Left colon (tissue), 2 donors: ENCODE data around the gene KRTAP20-4. TPM values are rescaled to one million over a fixed set of nuclear protein-coding genes. Genes with fewer than 3 reads are reported as not detected.

ENCODE experiments used
- ATAC-seq: fragments of 200-7000 bp; cut with Tn5 transposase; one replicate; pipeline ENCODE4 v1.9.1; 2020; ENCODE audit warnings: mild to moderate bottlenecking, moderate library complexity
- DNase-seq, 2 donors: peaks; one replicate each; pipeline ENCODE4 v3.0.0-alpha.2; 2020
- intact Hi-C, 2 donors: fragments of 100-400 bp; cut with DNase I in 1 of 2; cut with micrococcal nuclease in 1 of 2; formaldehyde crosslinking; loops; one replicate each; pipeline versions ENCODE4 v1.11.2 to v1.14.0; 2022; cut with DNase I, micrococcal nuclease
- long read RNA-seq: library from polyadenylated mRNA; unstranded; transcript quantifications from one replicate; pipeline ENCODE4 v2.0.0, GENCODE V29; 2021
- total RNA-seq, 2 donors: library from RNA; stranded (reverse); fragmentation: NEBNext Ultra II Directional; extraction: Animal tissue kit (Norgen Biotek cat#: 25700); gene quantifications; one replicate each; pipeline ENCODE4 v1.2.1, GENCODE V29; 2021
- donor health status: DM: no; HTN: no; CAD: no.
- donor health status: DM: yes; HTN: yes; CAD: no.

Gene KRTAP20-4
- total RNA-seq: not detected
- long read RNA-seq: 0 reads

DNA sequence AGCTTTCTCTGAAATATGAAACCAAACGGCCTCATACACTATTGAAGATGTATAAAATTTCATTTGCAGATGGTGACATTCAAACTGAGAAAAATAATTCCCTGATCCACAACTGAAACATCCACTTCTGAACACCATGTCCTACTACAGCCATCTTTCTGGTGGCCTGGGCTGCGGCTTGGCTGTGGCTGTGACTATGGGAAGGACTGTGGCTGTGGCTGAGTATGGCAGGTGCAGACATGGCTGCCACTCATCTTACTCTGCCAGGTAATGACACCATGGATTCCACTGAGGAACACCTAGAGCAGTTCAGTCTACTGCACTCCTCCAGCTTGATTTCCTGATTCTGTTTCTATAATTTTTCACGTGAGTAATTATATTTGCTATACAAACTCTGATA, at the start of gene KRTAP20-4:
Gene KRTAP20-4 (plus strand): TSS at position 106 of the 400 bp plus-strand sequence.
- DNase-seq: no peak
- intact Hi-C loops: no loop called here
- ATAC-seq: no peak

- intact Hi-C loops: no loop called here
- ATAC-seq: no peak
- DNase-seq: no peak
These were observed 42.7 kb upstream of the KRTAP20-4 start for GRCh38 chr21:30577766-30578165.

DNA sequence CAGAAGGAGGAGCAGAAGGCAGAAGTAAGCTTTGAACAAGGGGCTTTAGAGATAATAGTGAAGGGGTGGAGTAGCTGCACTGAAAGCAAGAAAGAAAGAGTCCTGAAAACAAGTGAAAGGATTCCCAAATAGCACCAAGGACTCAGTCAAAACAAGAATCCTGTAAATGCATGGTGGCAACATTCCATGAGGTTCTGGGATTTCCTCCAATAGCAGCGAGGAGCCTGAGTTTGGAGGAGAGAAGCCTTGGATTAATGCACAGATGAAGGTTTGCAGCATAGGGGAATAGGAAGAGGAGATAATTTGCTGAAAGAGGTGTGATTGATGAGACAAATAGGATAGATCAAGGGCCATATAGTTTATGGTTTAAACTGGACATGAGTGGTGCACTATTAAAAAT, 41.1 kb upstream of the KRTAP20-4 start:
- intact Hi-C loops: no loop called here
- ATAC-seq (no peak), DNase-seq (no peak)

DNA sequence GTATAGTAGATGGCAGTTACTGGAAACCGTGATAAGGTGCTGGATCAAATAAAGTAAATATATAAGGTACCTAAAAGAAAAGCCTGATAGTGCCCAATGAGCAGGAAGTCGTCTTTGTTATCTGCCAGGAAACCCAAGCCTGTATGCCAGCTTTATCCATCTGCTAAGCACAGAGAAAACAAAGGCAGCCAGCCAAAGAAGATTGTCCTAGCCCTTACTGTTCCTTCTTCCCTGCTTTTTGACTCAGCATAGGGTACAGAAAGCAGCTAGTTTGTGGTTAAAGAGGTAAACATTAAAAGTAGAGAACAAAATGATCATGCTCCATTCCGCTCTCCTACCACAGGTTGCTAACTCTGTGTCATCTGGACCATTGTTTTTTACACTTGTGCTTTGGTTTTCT, 40.3 kb upstream of the KRTAP20-4 start:
- no peak for ATAC-seq
- DNase-seq: no peak
- intact Hi-C loops: no loop called here

DNA sequence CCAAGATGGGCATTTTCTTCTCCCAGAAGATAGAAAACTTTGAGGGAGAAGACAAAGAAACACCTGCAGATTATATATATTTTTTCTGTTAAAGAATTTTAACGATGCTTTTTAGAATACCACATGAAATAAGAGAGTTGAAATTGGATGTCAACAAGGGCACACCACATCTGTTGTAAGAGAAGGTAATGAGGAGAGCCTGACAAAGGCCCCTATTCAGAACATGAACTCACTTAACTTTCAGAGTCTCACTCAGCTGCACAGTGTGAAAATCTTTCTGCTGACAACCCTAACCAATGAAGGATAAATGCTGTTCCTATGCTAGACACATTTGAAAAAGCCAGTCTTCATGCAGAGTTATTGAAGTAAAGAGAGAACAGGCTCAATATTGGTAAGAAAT, 37.6 kb upstream of the KRTAP20-4 start:
- intact Hi-C loops: no loop called here
- ATAC-seq (no peak), DNase-seq (no peak)

DNA sequence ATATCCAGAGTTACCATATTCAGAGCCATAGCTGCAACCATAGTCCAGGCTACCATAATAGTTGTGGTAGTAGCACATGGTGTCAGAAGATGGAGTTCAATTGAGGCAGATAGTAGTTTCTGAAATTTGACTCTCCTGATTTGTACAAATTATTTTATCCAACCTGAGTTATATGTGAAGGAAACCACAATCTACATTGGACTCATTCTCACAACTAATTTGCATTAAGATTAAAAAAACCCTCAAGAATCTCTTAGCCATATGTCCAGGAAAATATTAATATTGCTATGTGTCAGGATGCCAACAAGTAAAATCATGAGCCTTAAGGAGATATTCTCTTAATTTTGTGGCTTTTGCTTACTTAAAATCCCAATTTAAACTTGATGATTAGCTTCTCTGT, 30.1 kb upstream of the KRTAP20-4 start, which contains the start of gene KRTAP22-2:
Gene KRTAP22-2 (minus strand): TSS at position 101 of the 400 bp plus-strand sequence.
- ATAC-seq (no peak), DNase-seq (no peak)
- intact Hi-C loops: no loop called here

- intact Hi-C loops: no loop called here
- DNase-seq: no peak
- no peak for ATAC-seq
These were observed 28.3 kb upstream of the KRTAP20-4 start, which contains the start of gene KRTAP6-3 for GRCh38 chr21:30592140-30592539. KRTAP6-3 (plus strand) TSS chr21:30592440; CDS start chr21:30592446, 6 bp downstream.

DNA sequence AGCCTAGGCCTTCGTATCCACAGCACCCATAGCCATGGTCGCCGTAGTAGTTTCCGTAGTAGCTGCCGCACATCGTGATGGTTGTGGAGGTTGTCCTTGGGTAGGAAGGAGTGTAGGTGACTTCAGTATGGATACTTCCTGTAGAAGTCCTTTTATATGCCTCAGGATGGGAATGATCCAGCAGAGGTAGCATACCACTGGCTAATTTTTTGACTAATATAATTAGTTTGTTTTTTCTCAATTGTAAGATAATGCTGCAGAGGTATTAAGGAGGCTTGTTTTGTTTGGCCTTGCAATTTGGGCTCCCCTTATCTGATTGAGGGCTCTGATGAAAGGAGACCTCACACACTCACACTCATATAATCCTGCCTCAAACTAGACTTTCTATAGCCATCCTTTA, 21.6 kb upstream of the KRTAP20-4 start, which contains the start of gene KRTAP6-2:
Gene KRTAP6-2 (minus strand): TSS at position 101 of the 400 bp plus-strand sequence. CDS start 28 bp downstream, at position 73.
- no peak for DNase-seq
- no peak for ATAC-seq
- intact Hi-C loops: no loop called here

- DNase-seq (no peak), ATAC-seq (no peak)
- intact Hi-C loops: no loop called here
These were observed 19.6 kb upstream of the KRTAP20-4 start, which contains the start of gene KRTAP22-1 for GRCh38 chr21:30600787-30601186. KRTAP22-1 (plus strand) TSS chr21:30601087.

DNA sequence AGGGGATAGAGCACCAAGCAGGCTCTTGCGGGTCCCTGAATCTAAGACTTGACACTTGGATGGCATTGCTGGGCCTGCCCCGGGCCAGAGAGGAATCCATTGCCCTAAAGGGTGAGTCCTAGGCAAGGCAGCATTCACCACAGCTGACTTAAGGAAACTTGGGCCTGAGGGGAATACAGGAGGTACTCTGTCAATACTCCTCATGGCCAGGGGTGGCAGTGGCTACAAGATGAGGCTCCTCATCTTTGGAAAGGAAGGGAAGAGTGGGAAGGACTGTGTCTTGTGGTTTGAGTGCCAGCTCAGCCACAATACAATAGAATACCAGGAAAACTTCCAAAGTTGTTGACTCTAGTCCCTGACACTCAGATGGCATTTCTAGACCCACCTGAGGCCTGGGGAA, 14.5 kb upstream of the KRTAP20-4 start:
- ATAC-seq (no peak), DNase-seq (no peak)
- intact Hi-C loops: no loop called here

- ATAC-seq: no peak
- DNase-seq: no peak
- intact Hi-C loops: no loop called here
These were observed 8.3 kb upstream of the KRTAP20-4 start for GRCh38 chr21:30612132-30612531.

DNA sequence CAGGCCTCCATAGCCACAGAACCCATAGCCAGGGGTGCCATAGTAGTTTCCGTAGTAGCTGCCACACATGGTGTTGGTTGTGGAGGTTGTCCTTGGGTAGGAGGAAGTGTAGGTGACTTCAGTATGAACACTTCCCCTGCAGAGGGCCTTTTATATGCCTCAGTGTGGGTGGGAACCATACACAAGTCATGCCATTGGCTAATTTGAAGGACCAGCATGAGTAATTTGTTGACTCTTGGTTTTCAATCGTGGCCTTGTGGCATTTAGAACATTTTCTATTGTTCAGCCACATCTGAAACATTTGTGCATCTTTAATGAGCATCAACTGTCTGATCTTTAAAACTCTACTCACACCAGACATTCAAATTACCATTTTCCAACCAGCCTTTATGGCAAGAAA, 6.6 kb upstream of the KRTAP20-4 start, which contains the start of gene KRTAP6-1:
Gene KRTAP6-1 (minus strand): TSS at position 95 of the 400 bp plus-strand sequence. CDS start 26 bp downstream, at position 69.
- intact Hi-C loops: no loop called here
- ATAC-seq (no peak), DNase-seq (no peak)

DNA sequence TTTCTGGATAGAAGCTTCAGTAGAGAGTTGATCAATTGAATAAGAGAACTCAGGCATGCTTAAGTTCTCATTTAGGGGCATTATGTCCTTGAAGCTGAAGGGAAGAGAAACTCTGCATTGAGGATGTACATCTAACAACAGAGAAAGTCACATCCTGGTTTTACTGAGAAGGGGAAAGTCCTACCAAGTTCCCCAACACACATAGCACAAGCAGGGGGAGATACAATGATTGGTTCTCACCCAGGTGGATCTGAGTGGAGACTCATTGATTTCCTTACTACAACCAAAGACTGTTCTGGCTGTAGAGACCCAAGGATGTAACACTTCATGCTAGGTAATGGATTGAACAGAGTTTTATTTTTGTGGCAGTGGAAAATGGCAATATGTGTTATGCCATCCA, 5.2 kb upstream of the KRTAP20-4 start:
- intact Hi-C loops: no loop called here
- no peak for DNase-seq
- ATAC-seq: no peak

GRCh38 chr21:30616125-30616524, 4.3 kb upstream of the KRTAP20-4 start, which contains the start of gene KRTAP20-1:
KRTAP20-1 (plus strand) TSS chr21:30616425; CDS start chr21:30616455, 30 bp downstream.
- DNase-seq (no peak), ATAC-seq (no peak)
- intact Hi-C loops: no loop called here

DNA sequence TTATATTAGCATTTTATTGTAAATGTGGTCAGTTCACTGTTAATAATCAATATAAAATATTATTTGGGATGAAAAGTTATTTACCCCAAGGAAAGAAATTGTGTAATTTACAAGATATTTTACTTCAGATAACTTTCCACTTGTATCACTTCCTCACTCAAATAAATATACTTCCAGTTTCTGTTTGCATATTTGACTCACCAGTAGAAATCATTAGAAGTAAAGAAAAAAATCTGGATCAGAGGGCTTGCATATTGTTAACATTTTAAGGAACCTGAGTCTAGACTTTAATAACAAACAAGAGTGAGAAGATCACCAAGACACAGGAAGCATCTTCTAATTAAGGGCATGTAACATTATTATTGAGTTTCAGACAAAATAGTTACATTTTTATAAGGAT, 347 bp upstream of the KRTAP20-4 start:
- no peak for DNase-seq
- ATAC-seq: no peak
- intact Hi-C loops: no loop called here

DNA sequence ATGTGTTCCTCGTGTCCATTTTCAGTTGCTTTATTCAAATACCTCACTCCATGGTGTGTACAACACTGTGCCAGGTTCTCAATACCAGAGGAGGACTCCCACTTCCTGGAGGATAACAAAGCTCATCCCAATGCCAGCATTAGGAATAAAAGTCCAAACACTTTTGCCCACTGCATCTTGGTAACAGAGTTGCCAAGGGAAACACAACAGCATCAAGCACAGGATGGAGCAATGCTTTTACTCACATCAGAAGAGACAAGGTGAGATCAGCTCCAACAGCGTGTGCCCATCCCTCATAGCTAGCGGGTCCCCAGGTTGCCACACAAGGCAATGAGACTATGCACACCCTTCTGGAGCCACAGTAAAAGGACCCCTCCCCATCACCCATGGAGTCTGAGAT, 2.9 kb downstream of the KRTAP20-4 start:
- ATAC-seq: no peak
- DNase-seq: no peak
- intact Hi-C loops: no loop called here

DNA sequence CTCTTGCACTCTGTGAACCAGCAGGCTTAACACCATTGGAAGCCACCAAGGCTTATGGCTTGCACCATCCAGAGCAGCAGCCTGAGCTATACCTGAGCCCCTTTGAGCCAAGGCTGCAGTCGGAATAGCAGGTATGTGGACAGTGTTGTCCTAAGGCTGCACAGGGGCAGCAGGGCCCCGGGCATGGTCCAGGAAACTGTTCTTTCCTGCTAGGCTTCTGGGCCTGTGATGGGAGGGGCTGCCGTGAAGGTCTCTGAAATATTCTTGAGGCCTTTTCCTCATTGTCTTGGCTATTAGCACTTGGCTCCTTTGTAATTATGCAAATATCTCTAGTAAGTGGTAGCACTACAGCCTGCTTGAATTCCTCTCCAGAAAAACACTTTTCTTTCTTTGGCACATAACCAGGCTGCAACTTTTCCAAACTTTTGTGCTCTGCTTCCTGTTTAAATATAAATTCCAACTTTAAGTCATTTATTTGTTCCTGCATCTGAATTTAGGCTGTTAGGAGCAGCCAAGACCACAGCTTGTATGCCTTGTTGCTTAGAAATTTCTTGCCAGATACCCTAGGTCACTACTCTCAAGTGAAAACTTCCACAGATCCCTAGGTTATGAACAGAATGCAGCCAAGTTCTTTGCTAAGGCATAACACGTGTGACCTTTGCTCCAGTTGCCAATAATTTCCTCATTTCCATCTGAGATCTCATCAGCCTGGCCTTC, 5.2 kb downstream of the KRTAP20-4 start:
- intact Hi-C loops: no loop called here
- DNase-seq: no peak
- ATAC-seq: no peak

- no peak for ATAC-seq
- no peak for DNase-seq
- intact Hi-C loops: no loop called here
These were observed 7.7 kb downstream of the KRTAP20-4 start for GRCh38 chr21:30628109-30628508.

DNA sequence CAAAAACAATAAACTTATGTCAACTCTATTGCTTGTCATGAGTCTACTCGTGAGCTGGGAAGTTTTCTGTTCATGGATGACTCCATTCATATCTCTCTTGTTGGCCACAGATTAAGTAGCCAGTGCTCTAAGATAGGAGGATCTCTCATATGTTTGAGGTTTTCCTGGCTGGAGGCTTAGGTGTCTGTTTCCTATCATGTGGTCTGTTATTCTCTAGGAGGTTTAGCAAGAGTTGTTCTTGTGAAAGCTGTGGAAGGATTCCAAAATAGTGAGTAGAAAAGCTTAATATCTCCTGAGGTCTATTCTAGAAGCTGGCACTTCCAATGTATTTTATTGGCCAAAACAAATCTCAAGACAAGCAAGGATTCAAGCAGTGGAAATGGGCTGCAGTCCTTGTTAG, 8.8 kb downstream of the KRTAP20-4 start:
- no peak for DNase-seq
- ATAC-seq: no peak
- intact Hi-C loops: no loop called here

DNA sequence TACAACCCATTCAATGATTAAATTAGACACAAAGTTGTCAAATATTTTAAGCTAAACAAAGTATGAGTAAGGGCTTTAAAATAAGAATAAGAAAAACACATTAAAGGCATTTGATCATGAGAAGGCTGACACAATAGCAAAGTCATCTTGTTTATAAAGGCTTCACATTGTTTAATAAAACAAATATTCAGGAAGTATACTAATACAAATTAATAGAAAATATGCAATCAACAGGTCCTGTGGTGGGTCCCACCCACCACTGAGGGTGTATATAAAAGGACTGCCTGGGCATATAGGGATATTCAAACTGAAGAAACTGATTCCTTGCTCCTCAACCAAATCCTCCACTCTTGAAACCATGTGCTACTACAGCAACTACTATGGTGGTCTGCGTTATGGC, 14.5 kb downstream of the KRTAP20-4 start, which contains the start of gene KRTAP20-2:
Gene KRTAP20-2 (plus strand): TSS at position 301 of the 400 bp plus-strand sequence. CDS start 58 bp downstream, at position 359.
- ATAC-seq: no peak
- no peak for DNase-seq
- intact Hi-C loops: no loop called here
